Middle frontal gyrus (tissue), 1 donor: ENCODE results near the gene LTA4H.

Experiments
- DNase-seq: peaks from one replicate; pipeline ENCODE4 v3.0.0-alpha.2; 2015; ENCODE audit warnings: low spot score; ENCODE audit errors: extremely low spot score

The LTA4H gene

DNA sequence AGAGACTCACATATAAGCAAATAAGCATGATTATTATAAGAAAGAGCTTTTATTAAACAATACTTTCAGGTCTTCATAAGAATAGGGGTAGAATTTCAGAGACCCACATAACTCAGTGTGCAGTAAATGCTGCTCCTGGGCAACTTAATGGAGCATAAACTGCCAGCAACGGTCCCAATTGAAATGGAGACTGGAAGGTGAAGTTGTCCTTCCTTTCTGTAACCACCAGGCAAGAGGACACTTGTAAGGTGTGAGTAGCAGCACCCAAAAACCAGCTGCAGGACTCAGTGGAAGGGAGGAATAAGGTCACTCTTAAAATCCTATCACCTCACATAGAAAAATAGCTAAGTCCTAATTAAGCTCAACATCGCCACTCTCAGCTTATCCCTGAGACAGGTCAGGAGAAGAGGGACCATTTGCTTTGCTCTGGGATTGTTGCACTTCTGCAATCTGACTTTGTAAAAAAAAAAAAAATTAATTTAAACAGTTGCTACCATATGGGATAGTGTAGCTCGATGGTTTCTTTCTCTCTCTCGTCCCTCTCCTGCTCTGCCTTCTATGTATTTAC lies 22.7 kb upstream of the LTA4H start:
- DNase-seq: no peak

DNA sequence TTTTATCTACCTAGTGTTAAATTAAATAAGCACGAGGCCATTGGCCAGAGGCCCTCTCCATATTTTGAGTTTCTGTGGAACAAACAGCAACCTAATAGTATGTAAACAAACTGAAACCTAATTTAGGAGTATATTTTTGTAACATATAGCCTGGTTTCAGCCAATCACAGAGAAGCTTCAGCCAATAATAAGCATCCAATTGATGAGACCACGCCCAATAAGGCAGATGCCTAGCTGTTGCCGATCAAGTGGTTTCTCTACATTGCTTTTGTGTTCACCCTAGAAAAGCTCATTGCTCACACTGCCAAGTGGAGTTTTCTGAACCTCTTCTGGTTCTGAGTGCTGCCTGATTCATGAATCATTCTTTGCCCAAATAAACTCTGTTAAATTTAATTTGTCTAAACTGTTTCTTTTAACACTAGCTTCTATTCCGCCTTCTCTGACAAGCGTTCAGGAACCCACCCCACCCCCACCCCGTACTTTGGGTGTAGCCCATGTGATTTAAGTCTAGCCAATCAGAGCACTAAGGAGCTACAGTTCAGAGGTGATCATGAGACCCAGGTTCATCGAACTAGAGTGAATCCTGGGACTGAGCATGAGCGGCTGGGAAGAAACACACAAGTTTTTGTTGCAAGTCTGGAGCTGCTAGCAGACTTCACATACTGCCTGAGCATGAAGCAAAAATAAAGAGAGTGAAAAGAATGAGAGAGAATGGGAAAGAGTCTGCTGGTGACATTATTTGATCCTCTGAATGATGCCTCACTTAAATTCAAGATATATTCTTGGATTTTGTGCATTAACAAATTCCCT lies 21.5 kb upstream of the LTA4H start:
- DNase-seq: no peak

DNA sequence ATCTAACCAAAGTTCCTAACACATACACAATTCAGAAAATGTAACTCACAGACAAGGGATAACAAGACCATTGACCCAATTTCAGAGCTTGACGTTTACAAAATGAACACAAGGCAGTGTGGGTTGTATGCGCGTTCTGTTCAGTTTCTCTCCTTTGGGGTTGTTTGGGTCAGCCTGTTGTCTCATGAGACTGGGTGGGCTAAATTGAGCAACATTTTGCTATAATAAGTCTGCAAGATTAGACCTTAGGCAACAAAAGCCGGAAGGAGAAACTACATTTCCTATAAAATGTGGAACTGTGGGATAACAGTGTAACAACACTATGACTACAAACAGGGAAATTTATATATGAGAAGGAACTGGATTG lies 18.8 kb upstream of the LTA4H start:
- no peak for DNase-seq

DNA sequence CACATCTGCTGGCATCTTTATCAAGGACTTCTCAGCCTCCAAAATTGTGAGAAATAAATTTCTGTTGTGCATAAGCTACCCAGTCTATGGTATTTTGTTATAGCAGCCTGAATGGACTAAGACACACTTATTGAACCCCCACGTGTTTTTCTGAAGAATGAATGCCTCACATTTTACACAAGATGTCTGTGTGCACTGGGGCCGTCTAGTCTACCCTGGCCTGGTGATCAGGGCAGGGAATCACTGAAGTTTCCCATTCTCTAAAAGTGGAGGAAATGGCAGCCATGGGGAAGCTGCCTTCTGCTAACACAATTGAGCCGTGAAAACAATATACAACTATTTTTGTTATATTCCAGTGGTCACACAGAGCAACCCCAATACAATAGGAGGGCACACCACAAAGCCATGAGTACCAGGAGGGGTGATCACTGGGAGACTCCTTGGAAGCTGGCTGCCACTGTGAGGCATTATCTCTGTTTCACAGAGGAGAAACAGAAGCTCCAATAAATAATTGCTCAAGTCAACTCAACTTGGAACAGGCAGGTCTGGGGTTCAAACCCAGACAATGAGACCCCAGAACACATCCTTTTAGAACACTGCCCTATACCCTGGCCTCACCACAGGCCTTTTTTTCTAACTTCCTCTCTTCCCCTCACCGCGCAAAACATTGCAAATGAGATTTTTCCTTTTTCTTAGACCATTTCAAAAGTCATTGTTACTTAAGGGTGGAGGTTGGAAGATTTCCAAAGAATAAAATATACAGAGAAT lies 18.3 kb upstream of the LTA4H start:
- no peak for DNase-seq

DNA sequence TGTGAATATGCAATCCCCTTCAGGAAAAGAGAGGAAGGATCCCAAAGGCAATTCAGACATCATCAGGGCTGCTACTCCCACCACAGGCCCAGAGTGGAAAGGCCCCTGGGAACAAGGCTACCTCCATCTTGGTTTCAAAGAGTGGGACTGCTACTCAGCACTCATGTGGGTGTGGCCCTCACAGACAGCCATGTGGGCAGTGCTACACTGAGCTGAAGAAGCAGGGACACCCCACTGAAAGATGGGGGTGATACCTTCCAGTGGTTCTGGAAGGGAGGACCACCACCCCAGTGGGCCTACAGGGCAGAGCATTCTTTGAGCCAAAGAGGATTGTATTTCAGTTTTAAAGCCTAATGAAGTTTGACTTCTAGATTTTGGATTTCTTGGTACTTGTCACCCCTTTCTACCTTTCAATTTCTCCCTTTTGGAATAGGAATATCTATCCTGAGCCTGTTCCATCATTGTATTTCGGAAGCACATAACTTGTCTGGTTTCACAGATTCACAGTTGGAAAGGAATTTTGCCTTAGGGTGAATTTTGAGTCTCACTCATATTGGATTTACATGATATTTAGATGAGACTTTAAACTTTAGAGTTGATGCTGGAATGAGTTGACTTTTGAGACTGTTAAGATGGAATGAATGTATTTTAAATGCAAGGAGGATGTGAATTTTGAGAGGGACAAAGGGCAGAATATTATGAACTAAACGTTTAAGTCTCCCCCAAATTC lies 16.5 kb upstream of the LTA4H start:
- DNase-seq: no peak

DNA sequence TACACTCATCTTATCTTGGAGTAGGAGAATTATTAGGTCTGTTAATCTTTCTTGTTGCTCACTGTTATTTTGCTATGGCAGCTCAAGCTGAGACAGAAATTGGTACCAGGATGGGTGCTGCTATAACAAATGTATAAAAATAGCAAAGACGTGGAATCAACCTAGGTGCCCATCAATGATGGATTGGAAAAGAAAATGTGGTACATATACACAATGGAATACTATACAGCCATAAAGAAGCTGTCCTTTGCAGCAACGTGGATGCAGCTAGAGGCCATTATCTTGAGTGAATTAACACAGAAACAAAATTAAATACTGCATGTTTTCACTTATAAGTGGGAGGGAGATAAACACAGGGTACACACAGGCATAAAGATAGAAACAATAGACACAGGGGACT lies 14.8 kb upstream of the LTA4H start:
- DNase-seq: no peak

DNA sequence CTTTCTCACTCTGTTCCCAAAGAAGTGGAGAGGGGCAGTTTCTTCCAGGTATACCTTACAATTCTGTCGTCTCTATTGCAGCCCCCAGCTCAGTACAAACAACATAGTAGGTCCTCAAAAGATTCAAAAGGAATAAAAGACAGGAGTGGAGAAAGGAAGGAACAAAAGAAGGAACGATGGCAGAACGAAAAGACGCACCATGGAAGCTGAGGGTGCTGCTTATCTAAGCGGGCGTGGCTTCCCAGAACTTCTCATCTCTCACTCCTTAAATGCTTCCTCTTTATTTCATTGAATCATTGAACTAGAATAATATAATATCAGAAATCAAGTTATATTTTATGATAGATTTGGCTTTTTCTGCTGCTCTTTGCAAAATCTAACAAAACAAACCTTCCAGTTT lies 13.7 kb upstream of the LTA4H start:
- no peak for DNase-seq

DNA sequence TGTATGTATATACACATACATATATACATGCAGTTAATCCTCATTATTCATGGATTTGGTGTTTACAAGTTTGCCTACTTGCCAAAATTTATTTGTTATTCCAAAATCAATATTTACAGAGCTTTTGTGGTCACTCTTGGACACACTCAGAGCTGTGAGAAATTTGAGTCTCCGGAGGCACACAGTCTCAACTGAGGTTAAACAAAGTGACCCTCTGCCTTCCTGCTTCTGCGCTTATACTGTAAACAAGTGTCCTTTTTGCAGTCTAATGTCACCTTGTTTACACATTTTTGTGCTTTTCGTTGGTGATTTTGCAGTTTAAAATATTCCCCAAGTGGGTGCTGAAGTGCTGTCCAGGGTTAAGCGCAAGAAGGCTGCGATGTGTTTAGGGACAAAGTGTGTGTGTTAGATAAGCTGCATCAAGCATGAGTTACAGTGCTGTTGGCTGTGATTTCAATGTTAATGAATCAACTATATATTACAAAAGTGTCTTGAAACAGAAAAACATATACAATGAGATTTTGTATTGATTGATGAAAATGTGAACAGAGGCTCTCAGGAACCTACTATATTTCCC lies 13.1 kb upstream of the LTA4H start:
- no peak for DNase-seq

DNA sequence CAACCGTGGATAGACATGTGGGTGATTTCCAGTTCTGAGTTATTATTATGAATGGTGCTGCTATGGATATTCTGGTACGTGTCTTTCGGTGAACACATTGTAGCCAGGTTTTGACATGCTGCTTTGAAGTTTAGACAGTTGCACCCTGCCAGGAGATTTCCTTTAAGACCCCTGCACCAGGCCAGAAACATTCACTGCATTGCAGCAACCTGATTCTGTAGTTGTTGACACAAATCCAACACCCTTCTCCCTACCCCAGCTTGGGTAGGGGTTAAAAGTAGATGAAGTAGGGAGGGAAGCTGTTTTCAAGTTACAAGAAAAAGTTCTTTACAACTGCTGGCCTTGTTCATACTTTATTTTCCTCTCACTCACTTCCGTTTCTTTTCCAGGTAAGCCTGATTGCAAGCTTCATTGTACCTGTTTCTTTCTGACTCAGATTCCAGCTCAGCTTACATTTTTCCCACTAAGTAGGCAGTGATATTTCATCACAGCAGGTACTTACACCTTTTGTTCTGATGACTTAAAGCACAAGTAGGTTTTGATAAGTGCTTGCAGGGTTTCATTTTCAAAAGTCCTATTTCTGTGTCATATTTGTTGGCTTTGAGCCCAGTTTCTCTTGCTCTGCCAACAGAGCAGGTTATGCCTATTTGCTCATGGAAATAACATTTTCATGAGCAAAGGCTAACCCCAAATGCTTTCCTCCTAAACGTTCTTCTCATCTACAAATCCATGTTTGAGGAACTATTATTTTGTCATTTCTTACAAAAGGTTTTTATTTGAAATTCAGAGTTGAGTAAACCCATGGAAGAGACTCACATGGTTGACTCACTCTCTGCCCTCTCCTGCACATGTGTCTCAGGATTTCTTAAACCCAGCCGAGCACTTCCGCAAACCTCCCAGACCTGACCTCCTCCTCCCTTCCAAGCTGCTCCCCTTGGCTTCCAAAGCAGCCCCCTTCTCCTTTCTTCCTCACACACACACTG lies 12.1 kb upstream of the LTA4H start:
- no peak for DNase-seq

DNA sequence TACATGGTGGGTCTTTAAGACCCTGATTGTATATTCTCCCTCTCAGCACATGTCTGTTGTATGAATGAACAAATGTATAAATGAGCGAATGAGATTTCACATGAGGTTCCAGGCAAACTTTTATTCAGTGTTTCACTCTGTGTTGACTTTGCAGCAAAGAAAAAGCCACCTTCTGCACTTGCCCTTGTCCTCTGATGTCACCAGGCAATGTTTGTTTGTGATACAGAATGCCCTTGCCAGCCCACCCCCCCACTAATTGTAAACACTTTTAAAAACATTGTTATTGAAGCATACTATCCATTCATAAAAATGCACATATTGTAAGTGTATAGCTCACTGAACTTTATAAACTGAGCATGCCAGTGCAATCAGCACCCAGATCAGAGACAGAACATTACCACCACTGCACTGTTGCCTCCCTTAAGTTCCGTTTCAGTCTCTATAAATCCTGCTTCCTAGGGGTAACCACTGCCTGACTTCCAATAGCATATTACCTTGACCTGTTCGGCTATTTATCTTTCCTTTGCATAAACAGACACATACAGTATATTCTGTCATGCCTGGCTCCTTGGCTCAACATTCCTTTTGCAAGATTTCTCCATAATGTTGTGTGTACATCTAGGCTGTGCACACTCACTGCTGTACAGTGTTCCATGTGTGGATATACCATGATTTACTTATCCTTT lies 11.3 kb upstream of the LTA4H start:
- DNase-seq: no peak

DNA sequence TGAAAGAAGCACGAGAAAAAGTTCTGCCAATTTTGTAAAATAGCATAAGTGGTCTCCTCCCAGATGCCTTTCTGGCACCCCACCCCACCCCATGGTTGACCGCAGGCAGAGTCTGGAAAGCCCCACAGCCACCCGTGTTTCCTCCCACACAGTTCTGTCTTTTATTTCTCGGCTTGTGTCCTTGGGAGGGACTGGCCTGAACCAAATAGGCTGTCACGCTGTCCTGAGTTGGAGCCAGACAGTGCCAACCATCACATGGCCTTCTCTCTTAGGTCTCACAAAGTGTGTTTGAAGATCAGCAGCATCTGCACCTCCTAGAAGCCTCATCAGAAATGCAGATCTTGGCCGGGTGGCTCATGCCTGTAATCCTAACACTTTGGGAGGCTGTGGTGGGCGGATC lies 10.2 kb upstream of the LTA4H start:
- DNase-seq: no peak

DNA sequence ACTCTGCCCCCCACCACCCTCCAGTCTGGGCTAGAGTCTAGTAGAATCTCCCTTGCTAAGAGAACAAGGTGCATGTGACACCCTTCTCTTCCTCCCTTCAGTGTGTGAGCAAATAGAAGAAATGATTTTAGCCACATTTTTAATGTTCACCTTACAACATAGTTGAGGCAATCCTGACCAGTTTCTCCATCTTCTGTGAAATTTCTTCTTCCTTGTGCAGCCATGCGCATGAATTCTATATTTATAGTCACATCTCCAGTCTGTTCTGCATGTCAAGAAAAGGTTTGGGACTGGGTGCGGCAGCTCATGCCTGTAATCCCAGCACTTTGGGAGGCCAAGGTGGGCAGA lies 9.5 kb upstream of the LTA4H start:
- DNase-seq: no peak

DNA sequence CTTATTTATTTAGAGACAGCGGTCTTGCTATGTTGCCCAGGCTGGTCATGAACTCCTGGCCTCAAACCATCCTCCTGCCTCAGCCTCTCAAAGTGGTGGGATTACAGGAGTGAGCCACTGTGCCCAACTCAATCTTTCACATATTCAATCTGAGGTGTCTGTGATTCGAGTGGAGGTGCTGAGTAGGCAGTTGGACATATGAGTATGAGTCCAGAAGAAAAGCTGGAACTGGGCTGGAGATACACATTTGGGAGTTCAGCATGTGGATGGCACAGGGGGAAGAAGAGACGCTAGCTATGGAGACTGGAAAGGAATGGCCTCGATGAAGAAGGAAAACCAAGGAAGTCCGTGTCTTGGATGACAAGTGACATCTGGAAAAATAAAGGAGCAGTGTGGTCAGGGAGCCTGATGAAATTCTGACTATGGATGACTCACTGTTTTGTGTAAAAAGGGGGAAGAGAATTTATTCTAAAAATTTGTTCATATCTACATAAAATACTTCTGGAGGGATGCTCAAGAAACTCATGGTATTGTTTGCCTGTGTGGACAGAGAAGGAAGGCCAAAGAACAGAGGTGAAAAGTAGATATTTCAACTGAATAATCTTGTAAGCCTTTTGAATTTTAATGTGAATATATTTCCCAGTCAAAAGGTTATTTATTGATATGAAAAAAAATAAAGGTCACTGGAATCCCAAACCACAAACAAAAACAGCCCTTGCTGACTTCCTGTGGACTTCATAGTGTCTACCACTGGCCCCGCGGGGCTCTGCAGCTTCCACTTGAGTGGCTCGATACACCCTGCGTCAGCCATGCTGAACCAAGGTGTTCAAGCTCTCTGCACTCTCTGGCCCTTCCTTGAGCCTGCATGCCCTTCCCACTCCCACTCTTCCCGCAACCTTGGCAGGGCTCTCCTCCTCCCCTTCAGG lies 8.9 kb upstream of the LTA4H start:
- no peak for DNase-seq

DNA sequence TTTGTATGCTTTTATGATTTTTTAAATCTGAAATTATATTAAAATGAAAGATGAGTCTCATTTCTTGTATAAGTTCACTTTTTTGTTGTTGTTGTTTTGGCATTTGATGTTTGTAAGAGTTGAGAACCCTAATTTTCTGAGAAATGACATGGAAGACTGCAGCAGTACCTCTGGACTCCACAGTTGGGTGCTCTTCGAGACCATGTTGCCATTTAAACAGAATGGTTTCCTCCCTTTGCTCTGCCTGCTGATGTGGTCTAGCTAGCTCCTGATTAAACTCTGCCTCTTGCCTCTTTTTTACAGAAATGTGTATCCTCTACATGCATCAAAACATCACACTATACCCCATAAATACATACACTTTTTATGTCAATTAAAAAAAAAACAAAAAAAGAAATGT lies 5.8 kb upstream of the LTA4H start:
- no peak for DNase-seq

DNA sequence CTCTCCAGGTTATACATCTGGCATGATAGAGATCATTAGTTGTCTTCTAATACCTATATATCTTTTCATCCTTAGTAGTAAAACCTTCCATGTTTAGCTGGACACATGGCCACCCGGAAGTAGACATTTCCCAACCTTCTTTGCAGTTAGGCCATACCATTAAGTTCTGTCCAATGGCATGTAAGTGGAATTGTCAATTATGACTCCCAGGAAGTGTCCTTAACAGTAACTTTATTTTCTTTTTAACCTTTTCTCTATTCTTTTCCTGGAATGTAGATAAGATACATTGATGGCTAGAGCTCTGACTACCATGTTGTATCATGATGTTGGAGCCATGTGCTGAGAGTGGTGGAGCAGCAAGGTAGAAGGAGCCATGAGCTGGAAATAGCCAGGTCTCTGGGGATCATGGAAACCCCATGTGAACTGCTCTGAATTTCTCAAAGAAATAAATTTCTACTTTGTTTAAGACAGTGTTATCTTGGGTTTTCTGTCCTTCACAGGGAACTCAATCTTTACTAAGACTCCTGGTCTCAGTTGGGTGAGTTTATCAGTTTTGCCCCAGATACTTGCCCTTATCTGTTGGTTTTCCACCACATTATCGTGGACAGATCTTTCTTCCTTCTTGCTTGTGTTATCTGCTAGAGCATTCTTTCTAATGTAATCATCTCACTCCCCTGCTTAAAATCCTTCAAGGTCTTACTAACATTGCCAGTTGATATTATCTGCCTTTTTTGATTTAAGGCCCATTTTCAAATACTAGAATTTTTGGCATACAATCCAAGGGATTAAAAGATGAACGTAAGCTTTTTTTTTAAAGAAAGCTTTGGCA lies 5.1 kb upstream of the LTA4H start:
- no peak for DNase-seq

DNA sequence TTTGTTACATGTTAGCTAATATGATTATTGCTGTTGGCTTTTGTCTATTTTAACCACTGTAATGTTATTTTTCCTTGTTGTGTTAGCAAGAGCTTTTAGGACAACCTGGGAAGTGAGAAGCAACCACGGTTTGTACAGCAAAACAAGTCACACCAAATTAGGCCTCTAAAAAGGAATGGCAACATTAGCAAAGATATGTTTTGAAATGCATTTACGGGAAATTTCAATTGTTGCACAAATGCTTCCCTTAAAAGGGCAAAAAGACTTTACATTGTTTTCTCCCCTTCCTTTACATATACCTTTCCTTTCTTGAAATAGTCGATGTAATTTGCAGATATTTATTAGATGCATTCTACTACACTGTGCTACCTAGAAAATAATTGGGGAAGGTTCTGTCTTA lies 4.1 kb upstream of the LTA4H start:
- DNase-seq: no peak

DNA sequence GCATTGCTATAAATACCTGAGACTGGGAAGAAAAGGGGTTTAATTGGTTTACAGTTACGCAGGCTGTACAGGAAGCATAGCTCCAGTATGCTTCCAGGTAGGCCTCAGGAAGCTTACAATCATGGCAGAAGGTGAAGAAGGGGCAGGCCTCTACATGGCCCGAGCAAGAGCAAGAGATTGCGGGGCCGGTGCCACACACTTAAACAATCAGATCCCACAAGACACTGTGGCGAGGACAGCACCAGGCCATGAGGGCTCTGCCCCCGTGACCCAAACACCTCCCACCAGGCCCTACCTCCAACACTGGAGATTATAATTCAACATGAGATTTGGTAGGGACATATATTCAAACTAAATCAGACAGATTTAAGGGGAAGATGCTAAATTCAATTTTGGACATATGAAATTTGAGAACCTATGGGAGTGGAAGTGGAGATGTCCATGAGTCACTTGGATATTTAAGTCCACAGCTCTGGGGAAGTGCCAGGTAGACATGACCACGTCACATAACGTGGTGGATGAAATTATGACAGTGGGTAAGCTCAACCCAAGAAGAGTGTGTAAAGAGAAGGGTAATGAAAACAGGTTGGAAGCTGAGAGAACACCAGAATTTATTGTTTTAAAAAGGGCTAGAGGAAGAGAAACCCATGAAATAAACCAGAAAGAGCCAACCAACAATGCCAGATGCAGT lies 1.5 kb upstream of the LTA4H start:
- no peak for DNase-seq
